Heart left ventricle (tissue), 13 donors: ENCODE data around the gene POLR1G.

ENCODE experiments used
- POLR2A ChIP-seq, 2 donors: fragments of 450-650 bp; IDR thresholded peaks; one replicate each; pipeline ENCODE4 v1.6.1; 2017; ENCODE audit warnings: antibody characterized with exemption in 2 of 2, mild to moderate bottlenecking in 2 of 2, moderate library complexity in 2 of 2
- TF ChIP-seq, protein P1 (sequence below), 12 donors: fragments of 200-600 bp; sonication (generic) in 4 of 12; IDR thresholded peaks; one replicate each; pipeline versions ENCODE4 v1.5.0 to v1.8.0; 2018 to 2022; ENCODE audit warnings: antibody characterized with exemption in 12 of 12, mild to moderate bottlenecking in 5 of 12
- donor health status: ischemic (EF 13 %, LVEDD 7.1; RV severe dilation, severe dysfunction).
- donor health status: DM: no; HTN: yes; CAD: no.
- donor health status: DM: no; HTN: no; CAD: no.
- donor health status: ischemic (EF 25% LVEDD 6.9; RV normal size, moderate dysfunction).
- donor health status: ischemic (EF 25% LVEDD 5.7; RV mildly dilated, moderate dysfunction).
- donor health status: ischemic (EF 35%, LVEDD 5.7; RV mildly dilated, moderate dysfunction).
- donor health status: nonischemic (EF 11% LVEDD 7.7; RV severe dilation, severe dysfunction).
- donor health status: DM: yes; HTN: yes; CAD: no.
- donor health status: PGD.
- donor health status: ischemic (EF 29% LVEDD 5.4; RV normal size, mild dysfunction).
- donor health status: nonischemic (EF 23%, LVEDD 6.1; RV moderate dilation, normal function).

GRCh38 chr19:45419396-45419795 lies 13.0 kb downstream of the POLR1G start:
- TF ChIP-seq, protein P1, sequence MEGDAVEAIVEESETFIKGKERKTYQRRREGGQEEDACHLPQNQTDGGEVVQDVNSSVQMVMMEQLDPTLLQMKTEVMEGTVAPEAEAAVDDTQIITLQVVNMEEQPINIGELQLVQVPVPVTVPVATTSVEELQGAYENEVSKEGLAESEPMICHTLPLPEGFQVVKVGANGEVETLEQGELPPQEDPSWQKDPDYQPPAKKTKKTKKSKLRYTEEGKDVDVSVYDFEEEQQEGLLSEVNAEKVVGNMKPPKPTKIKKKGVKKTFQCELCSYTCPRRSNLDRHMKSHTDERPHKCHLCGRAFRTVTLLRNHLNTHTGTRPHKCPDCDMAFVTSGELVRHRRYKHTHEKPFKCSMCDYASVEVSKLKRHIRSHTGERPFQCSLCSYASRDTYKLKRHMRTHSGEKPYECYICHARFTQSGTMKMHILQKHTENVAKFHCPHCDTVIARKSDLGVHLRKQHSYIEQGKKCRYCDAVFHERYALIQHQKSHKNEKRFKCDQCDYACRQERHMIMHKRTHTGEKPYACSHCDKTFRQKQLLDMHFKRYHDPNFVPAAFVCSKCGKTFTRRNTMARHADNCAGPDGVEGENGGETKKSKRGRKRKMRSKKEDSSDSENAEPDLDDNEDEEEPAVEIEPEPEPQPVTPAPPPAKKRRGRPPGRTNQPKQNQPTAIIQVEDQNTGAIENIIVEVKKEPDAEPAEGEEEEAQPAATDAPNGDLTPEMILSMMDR (IDR thresholded peaks at IDR 0.05): no peak
- TF ChIP-seq POLR2A (IDR thresholded peaks at IDR 0.05): no peak
